Keratinocyte (primary cell): ENCODE data around the gene ATN1. TPM values are rescaled to one million over a fixed set of nuclear protein-coding genes. Genes with fewer than 3 reads are reported as not detected.

Experiments
- DNase-seq: peaks from one replicate; pipeline ENCODE4 v3.0.0-alpha.2; 2011; ENCODE audit warnings: low read depth, missing footprints, low spot score
- FAIRE-seq: peaks from 2 replicates; lab custom pipeline; 2011; peaks lifted over from hg19 to GRCh38; lab: Jason Lieb, UNC
- H2AFZ ChIP-seq: 2 replicates; pipeline ENCODE4 v1.6.0; 2012; ENCODE audit warnings: low read length, control low read depth, inconsistent platforms; ENCODE audit not compliant: control insufficient read depth
- H3K27ac ChIP-seq: 2 replicates; pipeline ENCODE4 v1.5.1; 2011; ENCODE audit warnings: low read length; ENCODE audit not compliant: control insufficient read depth, insufficient read depth
- H3K27me3 ChIP-seq: 3 replicates; pipeline ENCODE4 v1.6.0; 2011; ENCODE audit warnings: low read length; ENCODE audit not compliant: control insufficient read depth, insufficient read depth; ENCODE audit errors: extremely low read depth
- H3K36me3 ChIP-seq, 2 experiments: 2 replicates in 1 of 2; 3 replicates in 1 of 2; pipeline ENCODE4 v1.5.1; 2011; ENCODE audit warnings: low read length in 2 of 2, mild to moderate bottlenecking in 1 of 2; ENCODE audit not compliant: control insufficient read depth in 2 of 2, insufficient read depth in 2 of 2; ENCODE audit errors: extremely low read depth in 1 of 2
- H3K4me1 ChIP-seq: 3 replicates; pipeline ENCODE4 v1.5.1; 2011; ENCODE audit warnings: low read length; ENCODE audit not compliant: control insufficient read depth, insufficient read depth; ENCODE audit errors: extremely low read depth
- H3K4me2 ChIP-seq: 3 replicates; pipeline ENCODE4 v1.6.0; 2011; ENCODE audit warnings: low read depth, low read length; ENCODE audit not compliant: control insufficient read depth, insufficient read depth; ENCODE audit errors: extremely low read depth
- H3K4me3 ChIP-seq, 3 experiments: fragments of 200-600 bp in 1 of 3; sonication (generic) in 1 of 3; 2 replicates in 2 of 3; 3 replicates in 1 of 3; pipeline ENCODE4 v1.5.1; 2011 to 2016; ENCODE audit warnings: low read length in 3 of 3, mild to moderate bottlenecking in 3 of 3, control low read depth in 2 of 3, inconsistent platforms in 1 of 3, low read depth in 1 of 3, mixed read lengths in 1 of 3, mixed run types in 1 of 3, moderate library complexity in 1 of 3; ENCODE audit not compliant: control insufficient read depth in 2 of 3, insufficient read depth in 2 of 3; ENCODE audit errors: extremely low read depth in 1 of 3
- H3K79me2 ChIP-seq: 2 replicates; pipeline ENCODE4 v1.6.0; 2012; ENCODE audit warnings: low read length; ENCODE audit not compliant: control insufficient read depth, insufficient read depth
- H3K9ac ChIP-seq: 3 replicates; pipeline ENCODE4 v1.6.0; 2011; ENCODE audit warnings: low read length; ENCODE audit not compliant: control insufficient read depth, insufficient read depth; ENCODE audit errors: extremely low read depth
- H3K9me1 ChIP-seq: 3 replicates; pipeline ENCODE4 v1.6.0; 2011; ENCODE audit warnings: low read length; ENCODE audit not compliant: control insufficient read depth, insufficient read depth; ENCODE audit errors: extremely low read depth
- H3K9me3 ChIP-seq: 2 replicates; pipeline ENCODE4 v1.5.1; 2012; ENCODE audit warnings: low read depth, low read length; ENCODE audit not compliant: control insufficient read depth
- H4K20me1 ChIP-seq: 3 replicates; pipeline ENCODE4 v1.6.0; 2011; ENCODE audit warnings: low read length; ENCODE audit not compliant: control insufficient read depth, insufficient read depth; ENCODE audit errors: extremely low read depth
- EZH2 ChIP-seq: IDR thresholded peaks from one replicate; pipeline ENCODE4 v1.6.1; 2012; ENCODE audit warnings: inconsistent platforms, mild to moderate bottlenecking, low read length, moderate library complexity
- dilution Hi-C: fragments of 300-500 bp; cut with MboI; formaldehyde crosslinking; loops from one replicate; pipeline ENCODE4 v1.7.0; 2020; ENCODE audit warnings: low sequenced_read_pairs; ENCODE audit not compliant: extremely low pct_ligation_motif_present
- polyA plus RNA-seq, 5 experiments: library from polyadenylated mRNA; depleted of rRNA in 3 of 5; stranded (reverse) in 3 of 5; stranded (forward) in 1 of 5; unstranded in 1 of 5; fragments of >200 nt; gene quantifications; 1 replicate in 1 of 5; 2 replicates in 3 of 5; 3 replicates in 1 of 5; pipeline versions ENCODE4 v1.2.1 to v1.2.3, GENCODE V29; 2011 to 2012; ENCODE audit warnings: missing spikeins in 2 of 5, low read depth in 1 of 5, low replicate concordance in 1 of 5
- TF ChIP-seq, protein P1 (sequence below), 3 experiments: IDR thresholded peaks in 1 of 3; conservative IDR thresholded peaks in 1 of 3; optimal IDR thresholded peaks in 1 of 3; 2 replicates in 2 of 3; 3 replicates in 1 of 3; pipeline versions ENCODE3 to v1.5.1; 2011; ENCODE audit warnings: low read length in 3 of 3, mild to moderate bottlenecking in 3 of 3, moderate library complexity in 2 of 3, control low read depth in 1 of 3, inconsistent platforms in 1 of 3; ENCODE audit not compliant: insufficient read depth in 2 of 3; ENCODE audit errors: extremely low read depth in 1 of 3

ATN1 gene
- polyA plus RNA-seq, 1 donor (not counting 4 experiments of a cell fraction or from before 2014, with no cell fraction given): 6.2 TPM

DNA sequence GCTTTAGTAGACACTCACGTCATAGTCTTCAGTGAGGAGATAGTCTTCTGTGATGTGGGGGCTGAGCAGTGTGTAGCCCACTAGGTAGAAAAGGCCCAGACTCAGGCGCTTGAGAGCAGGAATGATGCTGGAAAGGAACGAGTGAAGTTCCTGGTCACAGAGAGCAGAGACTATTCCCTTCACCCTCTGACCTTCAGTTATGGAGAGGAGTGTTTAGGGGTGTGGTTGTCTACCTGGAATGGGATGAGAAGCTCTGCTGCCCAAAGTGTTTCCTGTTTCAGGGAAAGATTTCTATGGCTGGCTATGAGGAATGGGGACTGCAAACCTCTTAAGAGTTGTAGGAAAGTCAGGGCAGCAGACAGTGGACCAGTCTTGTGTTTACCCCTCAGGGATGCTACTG is 51.7 kb downstream of the ATN1 start:
- Histone ChIP-seq H3K9me3 (no peaks in the 10 kb centered on the region), H3K4me2 (peak overlapping the region; percentile 25), H3K4me3 (no peak overlapping the region), H3K79me2 (no peaks in the 10 kb centered on the region), H4K20me1 (peaks cover 3% of the 10 kb centered on the region), H3K36me3 (peaks cover 31 to 62% of the 10 kb centered on the region in 2 experiments), H3K9ac (no peak overlapping the region), H3K4me1 (peaks cover 21% of the 10 kb centered on the region), H2AFZ (no peak overlapping the region), H3K27ac (peak overlapping the region; percentile 11), H3K27me3 (no peaks in the 10 kb centered on the region), H3K9me1 (no peaks in the 10 kb centered on the region)
- no peak for FAIRE-seq
- DNase-seq: no peak
- TF ChIP-seq EZH2: no peak
- TF ChIP-seq, protein P1, sequence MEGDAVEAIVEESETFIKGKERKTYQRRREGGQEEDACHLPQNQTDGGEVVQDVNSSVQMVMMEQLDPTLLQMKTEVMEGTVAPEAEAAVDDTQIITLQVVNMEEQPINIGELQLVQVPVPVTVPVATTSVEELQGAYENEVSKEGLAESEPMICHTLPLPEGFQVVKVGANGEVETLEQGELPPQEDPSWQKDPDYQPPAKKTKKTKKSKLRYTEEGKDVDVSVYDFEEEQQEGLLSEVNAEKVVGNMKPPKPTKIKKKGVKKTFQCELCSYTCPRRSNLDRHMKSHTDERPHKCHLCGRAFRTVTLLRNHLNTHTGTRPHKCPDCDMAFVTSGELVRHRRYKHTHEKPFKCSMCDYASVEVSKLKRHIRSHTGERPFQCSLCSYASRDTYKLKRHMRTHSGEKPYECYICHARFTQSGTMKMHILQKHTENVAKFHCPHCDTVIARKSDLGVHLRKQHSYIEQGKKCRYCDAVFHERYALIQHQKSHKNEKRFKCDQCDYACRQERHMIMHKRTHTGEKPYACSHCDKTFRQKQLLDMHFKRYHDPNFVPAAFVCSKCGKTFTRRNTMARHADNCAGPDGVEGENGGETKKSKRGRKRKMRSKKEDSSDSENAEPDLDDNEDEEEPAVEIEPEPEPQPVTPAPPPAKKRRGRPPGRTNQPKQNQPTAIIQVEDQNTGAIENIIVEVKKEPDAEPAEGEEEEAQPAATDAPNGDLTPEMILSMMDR (optimal IDR thresholded peaks at IDR 0.05 in 1 of 3, IDR thresholded peaks at IDR 0.05 in 1 of 3, conservative IDR thresholded peaks at IDR 0.05 in 1 of 3; ENCODE audit: extremely low read depth in 1 of 3, insufficient read depth in 2 of 3, low read length in 3 of 3): no peak
- dilution Hi-C loops: no loop called here

DNA sequence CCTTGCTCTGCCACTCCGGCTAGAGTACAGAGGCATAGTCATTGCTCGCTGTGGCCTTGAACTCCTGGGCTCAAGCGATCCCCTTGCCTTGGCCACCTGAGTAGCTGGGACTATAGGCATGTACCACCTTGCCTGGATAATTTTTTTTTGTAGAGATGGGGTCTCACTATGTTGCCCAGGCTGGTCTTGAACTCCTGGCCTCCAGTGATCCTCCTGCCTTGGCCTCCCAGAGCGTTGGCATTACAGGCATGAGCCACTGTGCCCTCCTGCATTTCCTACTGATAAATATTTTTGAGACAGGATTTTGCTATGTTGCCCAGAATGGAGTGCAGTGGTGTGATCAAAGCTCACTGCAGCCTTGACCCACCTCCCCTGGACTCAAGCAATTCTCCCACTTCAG is 52.3 kb downstream of the ATN1 start:
- FAIRE-seq (no peak), DNase-seq (no peak)
- Histone ChIP-seq H3K79me2 (no peaks in the 10 kb centered on the region), H3K9me1 (no peaks in the 10 kb centered on the region), H3K9ac (no peak overlapping the region), H3K9me3 (no peaks in the 10 kb centered on the region), H3K27me3 (no peaks in the 10 kb centered on the region), H3K4me3 (no peak overlapping the region), H2AFZ (no peak overlapping the region), H3K4me1 (peaks cover 21% of the 10 kb centered on the region), H3K4me2 (no peak overlapping the region), H3K27ac (no peak overlapping the region), H3K36me3 (peaks cover 26 to 55% of the 10 kb centered on the region in 2 experiments), H4K20me1 (peaks cover 3% of the 10 kb centered on the region)
- dilution Hi-C loops: no loop called here
- TF ChIP-seq, protein P1 (optimal IDR thresholded peaks at IDR 0.05 in 1 of 3, IDR thresholded peaks at IDR 0.05 in 1 of 3, conservative IDR thresholded peaks at IDR 0.05 in 1 of 3; ENCODE audit: extremely low read depth in 1 of 3, insufficient read depth in 2 of 3, low read length in 3 of 3): no peak
- TF ChIP-seq EZH2: no peak
